GM21619 (cell line): ENCODE measurements around the gene MT1A.
A peak's percentile ranks its signal among the peaks of the same experiment; 100 is the strongest.

ENCODE experiments used
- ATAC-seq: cut with Tn5 transposase; IDR thresholded peaks from one replicate; pipeline ENCODE4 v1.9.1; 2021; ENCODE audit not compliant: unreplicated experiment

Gene MT1A

DNA sequence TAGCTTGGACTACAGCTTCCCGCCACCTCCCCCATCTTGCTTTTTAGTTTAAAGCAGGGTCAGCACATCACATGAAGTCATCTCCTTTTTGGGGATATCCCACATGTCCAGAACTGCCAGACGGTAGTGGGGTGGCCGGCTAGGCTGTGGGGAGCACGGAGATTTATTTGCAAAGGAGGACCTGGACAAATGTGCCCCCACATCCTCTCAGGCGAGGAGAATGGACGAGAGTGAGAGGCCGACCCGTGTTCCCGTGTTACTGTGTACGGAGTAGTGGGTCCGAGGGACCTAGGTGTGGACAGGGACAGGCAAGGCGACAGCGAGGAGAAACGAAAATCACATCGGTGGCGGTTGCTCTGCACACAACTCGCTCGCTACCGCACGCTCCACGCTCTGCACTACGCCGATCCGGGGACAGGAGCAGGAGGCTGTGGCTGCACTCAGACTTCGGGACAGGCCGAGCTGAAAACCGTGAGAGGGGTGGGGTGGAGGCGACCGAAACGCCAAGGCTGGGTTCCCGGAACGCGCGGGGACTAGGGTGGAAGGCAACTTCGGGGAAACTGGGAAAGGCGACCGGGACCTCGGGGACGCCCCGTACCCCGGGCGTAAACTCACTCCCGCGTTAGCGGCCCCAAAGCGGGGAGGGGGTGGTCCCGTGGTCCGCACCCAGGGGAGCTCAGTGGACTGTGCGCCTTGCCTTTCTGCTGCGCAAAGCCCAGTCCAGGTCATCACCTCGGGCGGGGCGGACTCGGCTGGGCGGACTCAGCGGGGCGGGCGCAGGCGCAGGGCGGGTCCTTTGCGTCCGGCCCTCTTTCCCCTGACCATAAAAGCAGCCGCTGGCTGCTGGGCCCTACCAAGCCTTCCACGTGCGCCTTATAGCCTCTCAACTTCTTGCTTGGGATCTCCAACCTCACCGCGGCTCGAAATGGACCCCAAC lies at the start of gene MT1A:
MT1A (plus strand) TSS at position 853 of the 937 bp plus-strand sequence; CDS start at position 926, 73 bp downstream.
- no peak for ATAC-seq

- ATAC-seq: no peak
Observed at GRCh38 chr16:56588781-56589140, 49.7 kb upstream of the MT1A start.

- no peak for ATAC-seq
Observed at GRCh38 chr16:56589141-56590039, 49.1 kb upstream of the MT1A start, which contains the start of gene MT3. Gene MT3 (plus strand): TSS chr16:56589528. CDS start chr16:56589591, 63 bp downstream.

- no peak for ATAC-seq
Observed at GRCh38 chr16:56591377-56592060, 46.9 kb upstream of the MT1A start.

- ATAC-seq: no peak
Observed at GRCh38 chr16:56593573-56594291, 44.7 kb upstream of the MT1A start.

- ATAC-seq: no peak
Observed at GRCh38 chr16:56594292-56594619, 44.2 kb upstream of the MT1A start.

DNA sequence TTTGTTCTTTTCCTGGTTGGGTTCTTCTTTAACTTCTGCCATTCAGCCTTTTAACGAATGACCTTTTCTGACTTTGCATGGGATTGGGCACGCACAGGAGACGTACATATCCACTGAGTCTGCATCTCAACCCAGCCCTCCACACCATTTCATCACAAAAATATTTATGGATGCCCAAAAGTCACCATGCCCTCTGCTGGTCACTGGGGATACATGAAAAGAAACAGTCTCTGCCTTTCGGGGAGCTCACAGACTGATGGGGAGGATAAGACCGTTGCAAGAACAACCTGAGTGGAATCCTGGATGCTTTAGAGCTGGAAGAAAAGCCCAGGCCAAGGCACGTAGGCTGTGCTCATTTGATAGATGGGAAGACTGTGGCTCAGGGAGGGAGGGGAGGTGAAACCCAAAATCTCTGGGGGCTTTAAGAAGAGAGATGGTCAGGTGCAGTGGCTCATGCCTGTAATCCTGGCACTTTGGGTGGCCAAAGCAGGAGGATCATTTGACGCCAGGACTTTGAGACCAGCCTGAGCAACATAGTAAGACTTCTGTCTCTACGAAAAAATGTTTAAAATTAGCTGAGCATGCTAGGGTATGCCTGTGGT lies 38.0 kb upstream of the MT1A start:
- ATAC-seq: no peak

DNA sequence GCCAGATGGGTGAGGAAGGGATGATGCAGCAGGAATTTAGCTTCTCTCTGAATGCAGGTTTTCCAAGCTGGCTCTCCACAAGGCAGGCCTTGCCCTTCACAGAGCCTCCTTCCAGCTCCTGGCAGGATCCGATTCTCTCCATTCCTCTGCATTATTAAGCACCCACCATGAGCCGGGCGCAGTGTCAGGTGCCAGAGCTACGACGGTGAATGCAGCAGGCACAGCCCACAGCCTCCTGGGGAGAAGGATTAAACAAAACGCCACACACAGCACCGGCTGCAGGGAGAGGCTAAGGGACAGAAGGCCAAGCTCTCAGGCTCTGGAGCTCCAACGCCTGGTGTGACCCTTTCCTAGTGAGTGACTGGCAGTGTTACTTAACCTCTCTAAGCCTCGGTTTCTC lies 37.1 kb upstream of the MT1A start:
- ATAC-seq: no peak

DNA sequence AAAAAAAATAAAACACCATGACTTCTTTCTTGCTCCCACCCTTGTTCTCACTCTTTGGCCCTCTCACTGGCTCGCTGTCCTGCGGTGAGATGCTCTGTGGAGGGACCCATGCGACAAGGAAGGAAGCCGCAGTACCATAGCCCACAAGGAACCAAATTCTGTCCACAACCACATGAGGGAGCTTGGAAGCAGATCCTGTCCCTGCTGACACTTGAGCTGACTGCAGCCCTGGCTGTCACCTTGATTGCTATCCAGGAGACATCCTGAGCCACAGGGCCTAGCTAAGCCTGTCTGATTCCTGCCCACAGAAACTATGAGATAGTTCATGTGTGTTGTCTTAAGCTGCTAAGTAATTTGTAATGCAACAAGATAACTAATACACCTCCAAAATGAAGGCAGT lies 34.9 kb upstream of the MT1A start:
- no peak for ATAC-seq

GRCh38 chr16:56604966-56605365 lies 33.5 kb upstream of the MT1A start:
- no peak for ATAC-seq

DNA sequence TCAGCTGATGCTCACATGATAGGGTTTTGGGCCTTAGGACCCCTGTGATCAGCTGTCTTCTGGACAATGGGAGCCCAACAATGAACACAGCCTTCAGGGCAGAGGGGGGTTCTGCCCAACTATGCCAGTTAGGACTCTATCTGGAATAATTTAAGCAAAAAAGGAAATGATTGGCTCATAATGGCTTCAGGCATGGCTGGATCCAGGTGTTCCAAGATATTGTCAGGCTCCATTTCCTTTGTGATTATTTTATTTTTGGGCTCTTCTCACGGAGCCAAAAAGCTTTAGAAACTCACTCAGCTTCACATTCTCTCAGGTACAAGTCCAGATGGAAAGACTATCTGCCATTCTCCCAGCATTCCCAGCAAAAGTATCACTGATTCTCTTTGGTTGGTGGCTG lies 33.0 kb upstream of the MT1A start:
- no peak for ATAC-seq

GRCh38 chr16:56606071-56606475 lies 32.4 kb upstream of the MT1A start:
- ATAC-seq: no peak

- ATAC-seq: no peak
Observed at GRCh38 chr16:56606476-56607108, 31.9 kb upstream of the MT1A start.

GRCh38 chr16:56607109-56607618 lies 31.3 kb upstream of the MT1A start:
- ATAC-seq: no peak

DNA sequence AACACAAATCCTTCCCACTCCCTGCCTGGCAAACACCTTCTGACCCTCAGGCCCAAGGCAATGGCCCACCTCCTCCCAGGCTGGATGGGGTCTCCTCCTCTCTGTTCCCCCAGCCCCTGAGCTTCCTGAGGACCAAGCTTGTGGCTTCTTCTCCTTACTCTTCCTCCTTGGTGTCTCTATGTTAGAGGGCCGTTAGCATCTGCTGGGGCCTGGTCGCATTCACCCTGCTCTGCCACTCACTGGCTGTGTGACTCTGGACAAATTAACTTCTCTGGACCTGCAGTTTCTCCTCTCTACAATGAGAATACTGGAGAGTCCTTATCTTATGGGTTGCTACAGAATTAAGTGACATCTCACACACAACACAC lies 30.8 kb upstream of the MT1A start:
- no peak for ATAC-seq

DNA sequence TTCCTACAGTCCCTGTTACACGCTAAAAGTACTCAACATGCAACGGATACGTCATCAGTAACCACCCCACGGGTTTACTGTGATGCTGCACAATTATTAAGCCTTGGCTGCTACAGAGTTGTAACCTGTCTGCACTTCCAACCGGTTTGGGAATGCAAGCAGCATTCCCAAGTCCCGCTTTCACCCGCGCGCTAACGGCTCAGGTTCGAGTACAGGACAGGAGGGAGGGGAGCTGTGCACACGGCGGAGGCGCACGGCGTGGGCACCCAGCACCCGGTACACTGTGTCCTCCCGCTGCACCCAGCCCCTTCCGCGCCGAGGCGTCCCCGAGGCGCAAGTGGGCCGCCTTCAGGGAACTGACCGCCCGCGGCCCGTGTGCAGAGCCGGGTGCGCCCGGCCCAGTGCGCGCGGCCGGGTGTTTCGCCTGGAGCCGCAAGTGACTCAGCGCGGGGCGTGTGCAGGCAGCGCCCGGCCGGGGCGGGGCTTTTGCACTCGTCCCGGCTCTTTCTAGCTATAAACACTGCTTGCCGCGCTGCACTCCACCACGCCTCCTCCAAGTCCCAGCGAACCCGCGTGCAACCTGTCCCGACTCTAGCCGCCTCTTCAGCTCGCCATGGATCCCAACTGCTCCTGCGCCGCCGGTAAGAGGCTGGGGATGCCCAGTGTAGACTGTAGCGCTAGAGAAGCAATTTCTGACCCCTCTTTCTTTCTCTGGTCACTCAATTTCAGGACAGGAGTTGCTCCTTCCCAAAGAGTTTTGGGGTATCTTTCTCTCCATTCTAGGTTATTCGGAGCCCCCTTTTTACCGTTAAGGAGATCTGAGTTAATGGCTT lies 30.2 kb upstream of the MT1A start, which contains the start of gene MT2A:
MT2A (plus strand) TSS at position 542 of the 833 bp plus-strand sequence; CDS start at position 614, 72 bp downstream.
- ATAC-seq: peak; percentile 78

DNA sequence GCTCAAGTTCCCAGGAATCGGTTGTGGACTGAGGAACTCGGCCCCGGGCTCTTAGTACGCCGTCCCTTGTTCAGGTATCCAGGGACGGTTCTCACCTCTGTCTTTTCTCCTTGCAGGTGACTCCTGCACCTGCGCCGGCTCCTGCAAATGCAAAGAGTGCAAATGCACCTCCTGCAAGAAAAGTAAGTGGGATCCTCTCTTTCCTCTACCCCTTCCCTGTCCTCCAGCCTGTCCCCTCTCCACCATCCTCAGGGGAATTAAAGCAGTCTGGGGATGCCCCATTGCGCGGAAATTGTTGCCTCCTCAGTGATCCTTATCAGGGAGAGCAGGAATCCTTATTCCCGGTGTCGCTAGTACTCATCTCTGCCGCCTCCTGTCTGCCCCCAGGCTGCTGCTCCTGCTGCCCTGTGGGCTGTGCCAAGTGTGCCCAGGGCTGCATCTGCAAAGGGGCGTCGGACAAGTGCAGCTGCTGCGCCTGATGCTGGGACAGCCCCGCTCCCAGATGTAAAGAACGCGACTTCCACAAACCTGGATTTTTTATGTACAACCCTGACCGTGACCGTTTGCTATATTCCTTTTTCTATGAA lies 29.5 kb upstream of the MT1A start:
- ATAC-seq: no peak

- peak; percentile 35 for ATAC-seq
Observed at GRCh38 chr16:56609463-56609921, 29.0 kb upstream of the MT1A start.
